Left kidney (tissue), 2 donors: ENCODE measurements around the gene TFEB. TPM values are rescaled to one million over a fixed set of nuclear protein-coding genes. Genes with fewer than 3 reads are reported as not detected.

ENCODE experiments used
- DNase-seq: peaks from one replicate; pipeline ENCODE4 v3.0.0-alpha.2; 2013
- polyA plus RNA-seq: library from polyadenylated mRNA; unstranded; fragments of 120-200 nt; gene quantifications from one replicate; pipeline ENCODE4 v1.2.1, GENCODE V29; 2013; ENCODE audit not compliant: insufficient read length

The TFEB gene
- polyA plus RNA-seq, 1 donor: 7.6 TPM

GRCh38 chr6:41737591-41738130 lies 2.3 kb upstream of the TFEB start:
- DNase-seq: no peak

GRCh38 chr6:41736800-41737555 lies 1.6 kb upstream of the TFEB start:
- DNase-seq: no peak

- no peak for DNase-seq
These were observed 852 bp upstream of the TFEB start for GRCh38 chr6:41736186-41736733.

DNA sequence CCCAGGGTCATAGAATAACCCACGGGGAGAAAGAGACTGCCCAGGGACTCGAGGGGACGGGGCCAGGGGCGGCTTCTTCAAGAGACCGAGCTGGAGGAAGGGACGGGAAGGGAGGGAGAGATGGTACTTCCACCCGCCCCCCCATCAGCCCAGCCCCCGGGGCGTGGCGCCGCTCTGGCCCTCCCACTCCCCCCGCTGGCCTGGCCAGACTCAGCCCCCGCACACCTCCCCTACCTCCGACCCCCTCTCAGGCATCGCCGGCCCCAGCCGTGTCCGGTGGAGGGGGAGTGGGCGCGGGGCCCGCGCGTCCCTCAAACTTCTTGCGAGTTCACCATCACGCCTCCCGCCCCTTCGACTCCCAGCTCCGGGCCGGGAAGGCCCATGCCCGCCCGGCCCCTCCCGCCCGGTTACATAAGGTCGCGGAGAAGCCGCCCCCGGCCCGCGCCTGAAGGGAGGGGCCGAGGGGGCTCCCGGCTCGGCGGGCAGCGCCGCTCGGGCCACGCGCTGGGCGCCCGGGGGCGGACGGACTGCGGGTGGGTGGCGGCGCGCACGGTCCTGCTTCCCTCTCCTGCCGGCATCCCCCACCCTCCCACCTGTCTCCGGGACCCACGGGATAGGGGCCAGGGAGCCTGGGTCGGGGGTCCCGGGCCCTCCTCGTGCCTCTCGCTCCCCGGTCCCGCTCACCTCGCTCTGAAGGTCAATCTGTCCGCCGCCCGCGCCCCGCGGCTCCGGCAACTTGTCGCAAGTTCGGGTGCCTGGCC lies 562 bp downstream of the TFEB start:
- peak; percentile 73 for DNase-seq

GRCh38 chr6:41733707-41734665 lies 1.4 kb downstream of the TFEB start:
- peak; percentile 76 for DNase-seq

DNA sequence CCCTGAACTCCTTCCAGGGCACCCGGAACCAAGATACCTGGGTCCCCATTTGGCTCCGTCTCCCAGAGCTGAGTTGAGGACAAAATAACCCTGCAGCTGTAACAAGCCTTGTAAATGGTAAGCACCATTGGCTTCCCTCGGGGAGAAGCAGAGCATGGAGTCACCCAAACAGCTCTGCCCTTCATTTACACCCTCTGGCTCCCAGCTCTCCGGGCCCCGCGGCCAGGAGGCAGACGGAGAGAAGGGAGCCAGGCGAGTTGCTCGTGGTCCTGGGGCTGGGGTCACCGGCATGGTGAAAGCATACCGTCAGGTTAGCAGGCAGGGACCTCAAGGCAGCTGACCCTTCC lies 2.1 kb downstream of the TFEB start:
- DNase-seq: no peak

- DNase-seq: no peak
These were observed 2.6 kb downstream of the TFEB start for GRCh38 chr6:41732591-41733359.

DNA sequence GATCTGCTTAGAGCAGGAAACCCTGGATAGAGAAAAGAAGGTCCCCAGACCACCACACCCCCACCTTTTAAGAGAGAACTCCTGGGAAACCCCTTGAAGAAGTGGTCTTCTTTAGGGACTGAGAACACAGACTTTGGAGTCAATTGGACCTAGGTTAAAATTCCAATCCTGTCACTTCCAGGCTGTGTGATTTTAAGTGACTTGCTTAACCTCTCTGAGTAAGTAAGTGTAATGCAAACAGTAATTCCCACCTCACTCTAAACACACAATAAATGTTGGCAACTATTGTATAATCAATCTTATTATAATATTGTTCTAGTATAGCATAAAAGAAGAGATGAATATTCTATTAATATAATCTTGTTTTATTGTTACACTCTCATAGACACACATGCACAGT lies 3.3 kb downstream of the TFEB start:
- no peak for DNase-seq

DNA sequence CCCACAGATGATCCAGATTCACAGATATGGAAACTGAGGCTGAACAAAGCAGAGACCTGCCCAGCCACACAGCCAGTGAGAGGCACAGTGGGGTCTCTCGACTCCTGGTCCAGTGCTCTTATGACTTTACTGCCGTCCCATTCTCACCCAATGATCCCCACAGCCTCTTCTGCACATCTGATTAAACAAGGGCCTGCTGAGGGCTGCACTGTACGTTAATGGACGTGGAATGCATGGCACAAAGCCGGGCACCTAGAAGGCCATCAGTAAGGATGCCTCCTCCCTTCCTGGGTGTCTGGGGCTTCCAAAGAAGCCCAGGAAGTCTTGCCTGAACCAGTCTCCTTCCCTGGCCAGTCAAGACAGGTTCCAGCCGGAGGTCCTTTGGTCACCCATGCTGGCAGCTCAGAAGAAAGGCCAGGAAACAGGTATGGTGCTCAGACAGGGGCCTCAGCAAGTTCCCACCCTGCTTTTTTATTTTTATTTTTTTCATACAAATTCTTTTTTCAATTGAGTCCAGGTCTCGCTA lies 3.8 kb downstream of the TFEB start:
- no peak for DNase-seq

GRCh38 chr6:41730531-41731436 lies 4.6 kb downstream of the TFEB start:
- DNase-seq: no peak

- DNase-seq: no peak
These were observed 5.8 kb downstream of the TFEB start for GRCh38 chr6:41729624-41730023.

DNA sequence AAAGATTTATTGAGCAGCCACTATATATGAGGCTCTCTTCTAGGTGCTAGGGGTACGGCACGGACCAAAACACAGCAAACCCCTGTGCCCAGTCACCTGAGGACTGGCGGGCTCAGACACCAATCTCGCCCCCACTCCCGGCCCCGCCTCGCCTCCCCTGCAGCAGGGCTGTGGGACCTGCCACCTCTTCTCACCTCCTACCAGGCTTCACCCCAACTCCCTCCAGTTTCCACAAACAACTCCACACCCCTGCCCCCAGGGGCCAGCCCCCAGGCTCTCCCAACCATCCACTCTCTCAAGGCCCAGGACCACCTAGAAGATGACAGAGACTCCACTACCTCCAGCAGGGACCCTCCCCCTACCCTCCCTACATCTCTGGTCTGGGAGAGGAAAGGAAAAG lies 6.5 kb downstream of the TFEB start:
- DNase-seq: no peak

DNA sequence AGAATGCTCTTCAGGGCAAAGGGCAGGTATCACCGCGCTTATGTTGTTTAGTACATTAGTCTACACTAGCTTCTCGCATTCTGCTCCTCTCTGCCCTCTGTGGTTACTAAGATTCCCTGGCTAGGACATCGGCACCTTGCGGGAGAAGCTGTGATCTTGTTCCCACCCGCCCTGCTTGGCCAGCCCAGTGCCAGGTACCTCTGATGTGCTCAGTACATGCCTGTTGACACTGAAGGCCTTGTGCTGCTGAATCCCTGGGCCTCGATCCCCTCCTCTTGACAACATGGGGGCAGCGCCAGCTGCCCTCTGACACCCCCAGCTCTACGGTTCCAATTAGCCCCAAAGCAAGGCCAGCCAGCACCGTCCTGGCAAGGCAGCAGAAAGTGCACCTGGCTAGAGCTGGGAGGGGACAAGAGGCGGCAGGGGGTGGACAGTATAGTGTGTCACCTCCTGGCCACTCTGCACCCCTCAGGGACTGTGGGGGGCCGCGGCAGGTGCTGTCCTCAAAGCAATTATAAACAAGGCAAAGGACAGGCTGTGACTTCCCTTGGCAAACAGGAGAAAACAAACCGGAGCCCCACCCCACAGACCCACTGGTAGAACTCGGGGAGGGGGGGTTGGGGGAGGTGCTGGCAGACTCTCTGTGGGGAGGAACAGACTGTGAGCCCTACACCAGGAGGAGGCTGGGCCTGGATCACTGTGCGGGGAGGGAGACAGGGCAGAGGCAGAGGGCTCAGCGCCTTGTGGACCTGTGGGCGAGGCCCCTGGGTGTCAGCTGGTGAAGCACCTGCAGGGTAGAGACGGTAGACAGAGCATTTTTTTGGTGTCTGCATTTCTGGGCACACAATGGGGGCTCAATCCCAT lies 7.1 kb downstream of the TFEB start:
- DNase-seq: no peak

DNA sequence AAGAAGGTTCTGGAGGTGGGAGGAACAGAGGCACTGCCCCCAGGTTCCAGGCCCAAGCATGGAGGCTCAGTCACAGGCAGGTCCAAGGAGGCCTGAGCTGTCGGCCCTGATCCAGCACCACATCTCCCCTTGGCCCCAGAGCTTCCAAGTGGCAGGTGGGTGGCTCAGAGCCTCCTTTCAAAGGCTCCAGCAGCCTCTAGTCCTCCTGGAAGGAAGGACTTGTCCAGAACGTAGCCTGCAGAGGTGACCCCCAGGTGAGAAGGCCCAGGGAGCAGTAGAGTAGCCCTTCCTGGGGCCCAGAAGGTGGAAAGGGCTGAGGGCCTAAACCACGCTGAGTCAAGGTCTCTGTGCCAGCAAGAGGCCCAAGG lies 7.7 kb downstream of the TFEB start:
- DNase-seq: no peak

DNA sequence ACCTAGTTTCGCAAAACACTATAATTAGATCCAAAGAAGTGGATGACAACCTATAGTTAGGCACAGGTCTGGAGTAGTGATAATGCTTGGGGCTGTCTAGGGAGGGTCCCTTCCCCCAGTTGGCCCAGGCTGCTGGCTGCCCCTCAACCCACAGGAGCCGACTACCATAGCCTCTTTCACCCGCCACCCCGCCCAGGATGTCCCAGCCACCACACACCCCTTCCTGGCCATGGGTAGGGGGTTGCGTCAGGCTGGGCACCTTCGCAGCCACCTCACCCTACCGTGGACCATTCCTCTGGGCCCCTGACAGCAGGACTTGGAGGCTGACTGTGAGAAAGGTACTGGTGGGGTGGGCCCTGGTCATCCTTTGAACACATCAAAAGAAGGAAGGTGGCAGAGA lies 8.5 kb downstream of the TFEB start:
- DNase-seq: no peak

DNA sequence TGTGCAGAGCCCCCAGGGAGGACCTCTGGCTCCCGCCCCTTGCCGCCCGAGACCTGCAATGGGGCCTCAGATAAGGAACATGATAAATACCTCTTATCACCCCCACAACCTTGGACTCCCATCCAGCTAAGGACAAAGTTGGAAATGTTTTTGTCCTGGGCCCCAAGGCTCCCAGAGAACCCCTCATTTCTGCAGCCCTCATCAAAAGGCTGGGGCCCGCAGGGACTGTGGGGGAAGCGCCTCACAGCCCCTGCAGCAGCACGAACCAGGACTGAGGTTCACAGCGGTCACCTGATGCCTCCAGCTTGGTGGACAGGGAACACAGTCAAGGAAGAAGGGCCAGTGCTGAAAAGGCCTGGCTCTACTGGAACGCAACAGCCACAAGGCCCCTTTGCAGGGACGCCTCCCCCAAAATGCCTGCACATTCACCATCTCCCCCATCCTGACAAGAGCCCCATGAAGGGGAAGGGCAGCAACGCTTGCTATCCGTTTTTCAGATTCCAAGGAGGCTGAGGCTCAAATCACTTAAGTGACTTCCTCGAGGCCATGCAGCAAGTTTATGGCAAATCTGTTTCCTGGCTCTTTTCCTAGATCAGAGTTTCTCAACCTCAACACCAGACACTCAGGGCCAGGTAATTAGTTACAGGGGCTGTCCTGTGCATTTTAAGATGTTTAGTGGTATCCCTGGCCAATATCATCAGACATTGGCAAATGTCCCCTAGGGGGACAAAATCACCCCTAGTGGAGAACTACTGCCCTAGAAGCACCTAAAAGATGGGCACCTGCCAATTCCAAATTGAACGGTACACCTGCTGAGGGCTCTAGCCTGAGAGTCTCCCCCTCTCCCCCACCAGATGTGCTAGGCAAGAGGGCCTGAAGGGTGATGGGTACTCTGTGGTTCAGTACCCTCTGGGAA lies 10.6 kb downstream of the TFEB start:
- no peak for DNase-seq

GRCh38 chr6:41724228-41724580 lies 11.2 kb downstream of the TFEB start:
- DNase-seq: no peak
